IMR-90 (cell line): ENCODE measurements around the gene ATP10D. TPM values are rescaled to one million over a fixed set of nuclear protein-coding genes. Genes with fewer than 3 reads are reported as not detected.

Experiments used
- ATAC-seq: fragments of 200-7000 bp; cut with Tn5 transposase; 2 replicates; pipeline ENCODE4 v1.9.1; 2020; ENCODE audit warnings: low read depth, mild to moderate bottlenecking, moderate library complexity
- BruUV-seq: library from RNA; stranded (reverse); fragments of 400-500 nt; replicated peaks from 2 replicates; lab custom pipeline; 2021; lab: Mats Ljungman, UMichigan
- CTCF ChIA-PET: fragments of 300-600 bp; formaldehyde crosslinking; extraction: SDS; loops from one replicate; lab custom pipeline; 2021; ENCODE audit warnings: antibody characterized with exemption; lab: Yijun Ruan, JAX
- POLR2A ChIA-PET: fragments of 300-600 bp; sonication (Branson Sonifier 250); formaldehyde crosslinking; loops from one replicate; lab custom pipeline; 2022; ENCODE audit warnings: antibody characterized with exemption; ENCODE audit not compliant: unreplicated experiment; lab: Charles Lee
- DNase-seq: peaks from one replicate; pipeline ENCODE4 v3.0.0; 2013
- H2AFZ ChIP-seq: replicated peaks from 2 replicates; pipeline ENCODE3; 2013; ENCODE audit warnings: low read length, mild to moderate bottlenecking; ENCODE audit not compliant: poor library complexity
- H2AK5ac ChIP-seq: 2 replicates; pipeline ENCODE4 v1.6.1; 2013; ENCODE audit warnings: low read depth, low read length, inconsistent platforms
- H2AK9ac ChIP-seq: replicated peaks from 2 replicates; pipeline ENCODE3; 2013; ENCODE audit warnings: mild to moderate bottlenecking, low read depth, low read length, moderate library complexity; ENCODE audit not compliant: poor library complexity
- H2BK120ac ChIP-seq: 2 replicates; pipeline ENCODE4 v1.6.1; 2013; ENCODE audit warnings: low read depth, low read length, inconsistent platforms
- H2BK15ac ChIP-seq: 3 replicates; pipeline ENCODE4 v1.6.1; 2013; ENCODE audit warnings: low read depth, low read length, inconsistent platforms
- H2BK20ac ChIP-seq: 2 replicates; pipeline ENCODE4 v1.6.1; 2013; ENCODE audit warnings: low read depth, mild to moderate bottlenecking, inconsistent platforms, low read length, moderate library complexity
- H2BK5ac ChIP-seq: 2 replicates; pipeline ENCODE4 v1.6.1; 2013; ENCODE audit warnings: mild to moderate bottlenecking, low read depth, low read length, inconsistent platforms; ENCODE audit not compliant: poor library complexity, severe bottlenecking
- H3K14ac ChIP-seq: replicated peaks from 2 replicates; pipeline ENCODE4 v1.6.1; 2013; ENCODE audit warnings: low read depth, low read length, inconsistent platforms
- H3K18ac ChIP-seq: 2 replicates; pipeline ENCODE4 v1.6.1; 2013; ENCODE audit warnings: low read depth, low read length, control low read depth
- H3K23ac ChIP-seq: 2 replicates; pipeline ENCODE4 v1.6.1; 2013; ENCODE audit warnings: low read depth, low read length, inconsistent platforms
- H3K27ac ChIP-seq: 2 replicates; pipeline ENCODE4 v1.5.1; 2013; ENCODE audit warnings: mild to moderate bottlenecking, control low read depth, low read length; ENCODE audit not compliant: insufficient read depth
- H3K27me3 ChIP-seq: 2 replicates; pipeline ENCODE4 v1.6.1; 2013; ENCODE audit warnings: low read length; ENCODE audit not compliant: control insufficient read depth, insufficient read depth
- H3K36me3 ChIP-seq: 2 replicates; pipeline ENCODE4 v1.6.1; 2013; ENCODE audit warnings: low read length, mixed read lengths; ENCODE audit not compliant: control insufficient read depth, insufficient read depth
- H3K4ac ChIP-seq: 2 replicates; pipeline ENCODE4 v1.6.1; 2013; ENCODE audit warnings: low read depth, low read length, inconsistent platforms
- H3K4me1 ChIP-seq: 2 replicates; pipeline ENCODE4 v1.6.1; 2013; ENCODE audit warnings: low read length, mixed read lengths; ENCODE audit not compliant: control insufficient read depth, insufficient read depth
- H3K4me2 ChIP-seq: 2 replicates; pipeline ENCODE4 v1.6.1; 2013; ENCODE audit warnings: low read depth, mild to moderate bottlenecking, control low read depth, low read length, moderate library complexity
- H3K4me3 ChIP-seq: 2 replicates; pipeline ENCODE4 v1.5.1; 2013; ENCODE audit warnings: low read depth, mild to moderate bottlenecking, control low read depth, low read length, moderate library complexity; ENCODE audit not compliant: insufficient read depth
- H3K56ac ChIP-seq: 2 replicates; pipeline ENCODE4 v1.6.1; 2013; ENCODE audit warnings: low read length, inconsistent platforms; ENCODE audit not compliant: insufficient read depth; ENCODE audit errors: extremely low read depth
- H3K79me1 ChIP-seq, 2 experiments: 2 replicates each; pipeline ENCODE4 v1.6.1; 2013; ENCODE audit warnings: low read length in 2 of 2, inconsistent platforms in 1 of 2, low read depth in 1 of 2
- H3K9ac ChIP-seq: 2 replicates; pipeline ENCODE4 v1.6.1; 2013; ENCODE audit warnings: low read depth, low read length, control low read depth
- H3K9me1 ChIP-seq: 2 replicates; pipeline ENCODE4 v1.6.1; 2013; ENCODE audit warnings: low read length, inconsistent platforms; ENCODE audit not compliant: insufficient read depth
- H3K9me3 ChIP-seq: 2 replicates; pipeline ENCODE4 v1.6.1; 2013; ENCODE audit warnings: low read length; ENCODE audit not compliant: control insufficient read depth, insufficient read depth
- H4K20me1 ChIP-seq: 2 replicates; pipeline ENCODE4 v1.6.1; 2013; ENCODE audit warnings: low read length, inconsistent platforms; ENCODE audit not compliant: insufficient read depth
- H4K5ac ChIP-seq: 2 replicates; pipeline ENCODE4 v1.6.1; 2013; ENCODE audit warnings: mild to moderate bottlenecking, low read depth, low read length, control low read depth
- H4K8ac ChIP-seq, 2 experiments: 2 replicates each; pipeline ENCODE4 v1.6.1; 2013; ENCODE audit warnings: low read depth in 2 of 2, low read length in 2 of 2, control low read depth in 1 of 2, inconsistent platforms in 1 of 2
- H4K91ac ChIP-seq: 2 replicates; pipeline ENCODE4 v1.6.1; 2013; ENCODE audit warnings: low read depth, low read length, inconsistent platforms; ENCODE audit not compliant: insufficient read depth
- FOS ChIP-seq: fragments of 150-350 bp; IDR thresholded peaks from 2 replicates; pipeline ENCODE4 v1.6.1; 2016; ENCODE audit warnings: low read depth, low read length
- MXI1 ChIP-seq: IDR thresholded peaks from 2 replicates; pipeline ENCODE4 v1.6.1; 2012; ENCODE audit warnings: low read depth, mild to moderate bottlenecking, low read length, moderate library complexity, borderline replicate concordance
- NFE2L2 ChIP-seq: fragments of 150-350 bp; IDR thresholded peaks from 2 replicates; pipeline ENCODE4 v1.6.1; 2016; ENCODE audit warnings: low read depth, mild to moderate bottlenecking, low read length
- POLR2A ChIP-seq: IDR thresholded peaks from 2 replicates; pipeline ENCODE4 v1.6.1; 2012; ENCODE audit warnings: mild to moderate bottlenecking, low read depth, low read length
- RFX5 ChIP-seq: IDR thresholded peaks from 2 replicates; pipeline ENCODE4 v1.8.0; 2012; ENCODE audit warnings: low read depth, mild to moderate bottlenecking, low read length, moderate library complexity
- WGBS, 2 experiments: methylation state at CpG; one replicate each; pipeline versions ENCODE4 v1.1.5 to v1.1.7; 2013; ENCODE audit warnings: missing lambda C conversion rate in 2 of 2; ENCODE audit not compliant: insufficient read length in 1 of 2; ENCODE audit errors: extremely low coverage in 2 of 2; 5-methylcytosine and 5-hydroxymethylcytosine counted together
- dilution Hi-C: fragments of 300-500 bp; cut with HindIII; formaldehyde crosslinking; loops from one replicate; pipeline ENCODE4 v1.14.3; 2018; ENCODE audit warnings: low sequenced_read_pairs; ENCODE audit not compliant: unreplicated experiment
- in situ Hi-C: fragments of 300-500 bp; cut with MboI; formaldehyde crosslinking; loops from 3 replicates; pipeline ENCODE4 v1.14.3; 2019; ENCODE audit warnings: low sequenced_read_pairs, inconsistent platforms, mixed read lengths
- intact Hi-C: fragments of 100-400 bp; cut with micrococcal nuclease; formaldehyde crosslinking; loops from 2 replicates; pipeline ENCODE4 v1.10.0; 2022
- polyA plus RNA-seq, 3 experiments: library from polyadenylated mRNA; depleted of rRNA; stranded (reverse); fragments of >200 nt; gene quantifications; 2 replicates each; pipeline ENCODE4 v1.2.3, GENCODE V29; 2012; ENCODE audit warnings: low replicate concordance in 1 of 3
- total RNA-seq: library from RNA; depleted of rRNA; stranded (reverse); fragments of >200 nt; gene quantifications from 2 replicates; pipeline ENCODE4 v1.2.3, GENCODE V29; 2012
- TF ChIP-seq, protein P1 (sequence below): fragments of 150-350 bp; IDR thresholded peaks from 2 replicates; pipeline ENCODE4 v1.6.1; 2016; ENCODE audit warnings: low read depth, mild to moderate bottlenecking, low read length, moderate library complexity, borderline replicate concordance
- TF ChIP-seq, protein P2 (sequence below): fragments of 150-350 bp; IDR thresholded peaks from 2 replicates; pipeline ENCODE4 v1.6.1; 2017; ENCODE audit warnings: mild to moderate bottlenecking, antibody characterized with exemption, low read length, low read depth
- TF ChIP-seq, protein P3 (sequence below): conservative IDR thresholded peaks from 2 replicates; pipeline ENCODE4 v1.5.1; 2012; ENCODE audit warnings: mild to moderate bottlenecking, low read depth, low read length, improper control_type of control experiment

ATP10D gene
- total and polyA plus RNA-seq, 2 of the 4 experiments (the other 2 are of a cell fraction): 28.9 to 135 TPM

DNA sequence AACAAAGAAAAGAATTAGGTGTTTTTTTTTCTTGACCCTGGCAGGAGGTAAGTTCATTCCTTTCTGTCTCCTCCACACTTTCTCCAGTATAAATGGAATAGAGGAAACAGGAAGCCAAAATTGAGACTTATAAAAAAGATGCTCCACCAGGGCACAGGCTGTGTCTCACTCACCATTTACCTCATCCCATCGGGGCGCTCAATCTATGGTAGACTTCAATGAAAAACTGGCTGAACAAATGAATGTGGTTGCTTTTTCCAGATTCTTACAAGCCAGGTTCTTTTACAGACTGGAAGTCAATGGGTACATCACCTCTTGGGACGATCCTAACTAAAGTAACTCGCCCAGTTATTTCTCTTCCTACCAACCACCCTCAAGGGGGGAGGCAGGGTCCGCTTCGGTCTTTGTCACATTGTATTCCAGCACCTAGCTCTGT, 22.3 kb upstream of the ATP10D start:
- peak overlapping the region; percentile 33; the same call in 1 of the 2 replicates for H3K56ac ChIP-seq
- H3K9me3 ChIP-seq: no peaks in the 10 kb centered on the region
- H2BK5ac ChIP-seq: peak overlapping the region; percentile 61
- H2AK5ac ChIP-seq: peak overlapping the region; percentile 1; the same call in 1 of the 2 replicates
- intact Hi-C loops (loop anchor here (5.0 kb wide), 1 partner anchor 99 kb away; no protein-coding TSS in a partner anchor), dilution Hi-C loops (no loop called here), in situ Hi-C loops (no loop called here)
- peak overlapping the region; percentile 40; the same call in 1 of the 2 replicates for H4K91ac ChIP-seq
- no peak overlapping the region for H2BK15ac ChIP-seq
- H3K4ac ChIP-seq: peak overlapping the region; percentile 70
- peak overlapping the region; percentile 53 for H3K9ac ChIP-seq
- H3K4me1 ChIP-seq: no peaks in the 10 kb centered on the region
- H4K5ac ChIP-seq: peak overlapping the region; percentile 52; the same call in 1 of the 2 replicates
- peaks cover 15 to 16% of the 10 kb centered on the region in 2 experiments for H3K79me1 ChIP-seq
- ChIA-PET POLR2A (no interaction called here), CTCF (interaction anchor here (0.7 to 1.1 kb wide), 5 partner anchors 10 to 206 kb away, joined by 3 to 5 read pairs (median 4); no protein-coding TSS in a partner anchor)
- H3K27me3 ChIP-seq: no peaks in the 10 kb centered on the region
- peak overlapping the region; percentile 39; the same call in 1 of the 2 replicates for H2BK120ac ChIP-seq
- H3K18ac ChIP-seq: peak overlapping the region; percentile 31
- no CpG with 5 or more reads among the region's 6 CpGs for WGBS, 2 experiments
- peak overlapping the region; percentile 89 for H2AK9ac ChIP-seq
- peak overlapping the region; percentile 79 for H3K23ac ChIP-seq
- H2BK20ac ChIP-seq: no peak overlapping the region; the same call in 1 of the 2 replicates
- no peaks in the 10 kb centered on the region for H4K20me1 ChIP-seq
- H3K14ac ChIP-seq: peak overlapping the region; percentile 82
- TF ChIP-seq, protein P1, sequence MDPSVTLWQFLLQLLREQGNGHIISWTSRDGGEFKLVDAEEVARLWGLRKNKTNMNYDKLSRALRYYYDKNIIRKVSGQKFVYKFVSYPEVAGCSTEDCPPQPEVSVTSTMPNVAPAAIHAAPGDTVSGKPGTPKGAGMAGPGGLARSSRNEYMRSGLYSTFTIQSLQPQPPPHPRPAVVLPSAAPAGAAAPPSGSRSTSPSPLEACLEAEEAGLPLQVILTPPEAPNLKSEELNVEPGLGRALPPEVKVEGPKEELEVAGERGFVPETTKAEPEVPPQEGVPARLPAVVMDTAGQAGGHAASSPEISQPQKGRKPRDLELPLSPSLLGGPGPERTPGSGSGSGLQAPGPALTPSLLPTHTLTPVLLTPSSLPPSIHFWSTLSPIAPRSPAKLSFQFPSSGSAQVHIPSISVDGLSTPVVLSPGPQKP: no peak
- no peak for TF ChIP-seq RFX5
- TF ChIP-seq POLR2A: no peak
- TF ChIP-seq, protein P2, sequence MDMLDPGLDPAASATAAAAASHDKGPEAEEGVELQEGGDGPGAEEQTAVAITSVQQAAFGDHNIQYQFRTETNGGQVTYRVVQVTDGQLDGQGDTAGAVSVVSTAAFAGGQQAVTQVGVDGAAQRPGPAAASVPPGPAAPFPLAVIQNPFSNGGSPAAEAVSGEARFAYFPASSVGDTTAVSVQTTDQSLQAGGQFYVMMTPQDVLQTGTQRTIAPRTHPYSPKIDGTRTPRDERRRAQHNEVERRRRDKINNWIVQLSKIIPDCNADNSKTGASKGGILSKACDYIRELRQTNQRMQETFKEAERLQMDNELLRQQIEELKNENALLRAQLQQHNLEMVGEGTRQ: no peak
- TF ChIP-seq FOS: no peak
- TF ChIP-seq MXI1: no peak
- TF ChIP-seq, protein P3, sequence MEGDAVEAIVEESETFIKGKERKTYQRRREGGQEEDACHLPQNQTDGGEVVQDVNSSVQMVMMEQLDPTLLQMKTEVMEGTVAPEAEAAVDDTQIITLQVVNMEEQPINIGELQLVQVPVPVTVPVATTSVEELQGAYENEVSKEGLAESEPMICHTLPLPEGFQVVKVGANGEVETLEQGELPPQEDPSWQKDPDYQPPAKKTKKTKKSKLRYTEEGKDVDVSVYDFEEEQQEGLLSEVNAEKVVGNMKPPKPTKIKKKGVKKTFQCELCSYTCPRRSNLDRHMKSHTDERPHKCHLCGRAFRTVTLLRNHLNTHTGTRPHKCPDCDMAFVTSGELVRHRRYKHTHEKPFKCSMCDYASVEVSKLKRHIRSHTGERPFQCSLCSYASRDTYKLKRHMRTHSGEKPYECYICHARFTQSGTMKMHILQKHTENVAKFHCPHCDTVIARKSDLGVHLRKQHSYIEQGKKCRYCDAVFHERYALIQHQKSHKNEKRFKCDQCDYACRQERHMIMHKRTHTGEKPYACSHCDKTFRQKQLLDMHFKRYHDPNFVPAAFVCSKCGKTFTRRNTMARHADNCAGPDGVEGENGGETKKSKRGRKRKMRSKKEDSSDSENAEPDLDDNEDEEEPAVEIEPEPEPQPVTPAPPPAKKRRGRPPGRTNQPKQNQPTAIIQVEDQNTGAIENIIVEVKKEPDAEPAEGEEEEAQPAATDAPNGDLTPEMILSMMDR: no peak
- TF ChIP-seq NFE2L2: no peak
- peak overlapping the region; percentile 66 for H3K27ac ChIP-seq
- no peaks in the 10 kb centered on the region for H3K36me3 ChIP-seq
- peak; percentile 3 for DNase-seq
- ATAC-seq: peak; percentile 8
- H3K4me3 ChIP-seq: peak overlapping the region; percentile 58
- H3K9me1 ChIP-seq: peaks cover 5% of the 10 kb centered on the region
- peak overlapping the region; percentile 57 to 73 for H4K8ac ChIP-seq
- peak overlapping the region; percentile 90 for H3K4me2 ChIP-seq
- no TSS peak for BruUV-seq
- peak overlapping the region; percentile 90 for H2AFZ ChIP-seq
